GM12878 (cell line): ENCODE data around the gene DUOXA2.
"Not testable (repeated sequence)": the region's sequence is repeated elsewhere in the genome, so short reads cannot be mapped to it uniquely, and the experiment has no call there.

Source experiments
- GATAD2B ChIP-seq: fragments of 450-650 bp; conservative IDR thresholded peaks from 2 replicates; pipeline ENCODE4 v1.6.1; 2017; ENCODE audit warnings: low read depth, mild to moderate bottlenecking, moderate library complexity
- TF ChIP-seq, protein P1 (sequence below), 3 experiments: IDR thresholded peaks in 2 of 3; conservative IDR thresholded peaks in 1 of 3; 2 replicates each; pipeline ENCODE4 v1.5.1; 2011; ENCODE audit warnings: low read depth in 3 of 3, low read length in 3 of 3, mild to moderate bottlenecking in 3 of 3, control low read depth in 2 of 3, moderate library complexity in 2 of 3, inconsistent platforms in 1 of 3, mixed read lengths in 1 of 3; ENCODE audit not compliant: control insufficient read depth in 2 of 3, insufficient read depth in 1 of 3; ENCODE audit errors: extremely low read depth in 1 of 3
- TF ChIP-seq, protein P2 (sequence below): IDR thresholded peaks from 2 replicates; pipeline ENCODE4 v1.6.1; 2011; ENCODE audit warnings: low read depth, mild to moderate bottlenecking, low read length, moderate library complexity, borderline replicate concordance; ENCODE audit errors: extremely low read depth

DNA sequence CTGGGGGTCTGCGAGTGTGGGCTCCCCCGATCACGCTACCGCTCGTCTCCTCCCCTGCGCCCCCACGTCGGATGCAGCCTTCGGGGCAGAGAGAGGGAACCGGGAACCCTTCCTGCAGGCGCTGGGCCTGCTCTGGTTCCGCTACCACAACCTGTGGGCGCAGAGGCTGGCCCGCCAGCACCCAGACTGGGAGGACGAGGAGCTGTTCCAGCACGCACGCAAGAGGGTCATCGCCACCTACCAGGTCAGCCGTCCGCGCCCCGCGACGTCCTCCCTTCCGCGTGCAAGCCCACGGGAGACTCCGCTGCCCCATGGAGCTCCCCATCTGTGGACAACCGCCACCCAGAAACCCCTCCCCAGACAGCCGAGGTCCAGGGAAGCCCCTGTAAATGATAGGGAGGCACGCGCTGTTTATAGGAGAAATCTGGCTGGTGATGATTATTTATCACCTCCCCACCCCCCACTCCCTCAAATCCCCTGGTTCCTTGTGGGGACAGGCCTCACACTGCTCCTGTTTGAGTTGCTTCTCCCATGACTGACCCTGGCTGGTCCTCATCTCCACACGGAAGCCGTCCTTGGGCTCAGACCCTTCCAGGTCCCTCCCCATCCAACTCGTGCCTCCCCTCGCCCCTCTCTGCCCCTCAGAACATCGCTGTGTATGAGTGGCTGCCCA lies 21.7 kb downstream of the DUOXA2 start:
- TF ChIP-seq, protein P1, sequence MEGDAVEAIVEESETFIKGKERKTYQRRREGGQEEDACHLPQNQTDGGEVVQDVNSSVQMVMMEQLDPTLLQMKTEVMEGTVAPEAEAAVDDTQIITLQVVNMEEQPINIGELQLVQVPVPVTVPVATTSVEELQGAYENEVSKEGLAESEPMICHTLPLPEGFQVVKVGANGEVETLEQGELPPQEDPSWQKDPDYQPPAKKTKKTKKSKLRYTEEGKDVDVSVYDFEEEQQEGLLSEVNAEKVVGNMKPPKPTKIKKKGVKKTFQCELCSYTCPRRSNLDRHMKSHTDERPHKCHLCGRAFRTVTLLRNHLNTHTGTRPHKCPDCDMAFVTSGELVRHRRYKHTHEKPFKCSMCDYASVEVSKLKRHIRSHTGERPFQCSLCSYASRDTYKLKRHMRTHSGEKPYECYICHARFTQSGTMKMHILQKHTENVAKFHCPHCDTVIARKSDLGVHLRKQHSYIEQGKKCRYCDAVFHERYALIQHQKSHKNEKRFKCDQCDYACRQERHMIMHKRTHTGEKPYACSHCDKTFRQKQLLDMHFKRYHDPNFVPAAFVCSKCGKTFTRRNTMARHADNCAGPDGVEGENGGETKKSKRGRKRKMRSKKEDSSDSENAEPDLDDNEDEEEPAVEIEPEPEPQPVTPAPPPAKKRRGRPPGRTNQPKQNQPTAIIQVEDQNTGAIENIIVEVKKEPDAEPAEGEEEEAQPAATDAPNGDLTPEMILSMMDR (IDR thresholded peaks at IDR 0.05 in 2 of 3, conservative IDR thresholded peaks at IDR 0.05 in 1 of 3; ENCODE audit: control insufficient read depth in 2 of 3, extremely low read depth in 1 of 3, insufficient read depth in 1 of 3, low read depth in 3 of 3, low read length in 3 of 3): not testable (repeated sequence)
- not testable (repeated sequence) for TF ChIP-seq GATAD2B
- TF ChIP-seq, protein P2, sequence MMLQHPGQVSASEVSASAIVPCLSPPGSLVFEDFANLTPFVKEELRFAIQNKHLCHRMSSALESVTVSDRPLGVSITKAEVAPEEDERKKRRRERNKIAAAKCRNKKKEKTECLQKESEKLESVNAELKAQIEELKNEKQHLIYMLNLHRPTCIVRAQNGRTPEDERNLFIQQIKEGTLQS: not testable (repeated sequence)
